ENCODE data around the gene TBX4. TPM values are rescaled to one million over a fixed set of nuclear protein-coding genes. Genes with fewer than 3 reads are reported as not detected.

The TBX4 gene
- total and polyA plus RNA-seq, 2 experiments from 2014 or later = not detected

DNA sequence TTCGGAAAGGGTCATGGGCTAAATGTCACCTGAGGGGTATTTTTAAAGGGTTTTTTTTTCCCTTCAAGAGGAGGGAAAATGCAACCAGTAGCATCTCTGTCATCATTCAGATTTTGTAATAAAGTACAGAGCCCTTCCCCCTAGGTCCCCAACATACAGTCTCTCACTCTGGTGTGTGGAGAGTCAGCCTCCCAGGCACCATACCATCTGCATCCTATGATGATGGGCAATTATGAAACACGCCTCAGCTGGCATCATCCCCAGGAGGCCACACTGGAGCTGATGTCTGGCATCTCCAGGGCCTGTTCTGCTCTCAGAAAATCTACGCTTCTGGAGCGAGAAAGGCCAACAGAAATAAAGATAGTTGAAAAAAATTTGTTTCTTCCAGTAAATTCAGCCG is 32.0 kb downstream of the TBX4 start:
- Mint-ChIP-seq H3K4me3 (no peak overlapping the region), H3K9me3 (no peaks in the 10 kb centered on the region), H3K27ac (no peak overlapping the region), H3K36me3 (ENCODE audit: low read depth) (no peaks in the 10 kb centered on the region), H3K27me3 (ENCODE audit: insufficient read depth, low read depth, poor library complexity) (peaks cover 10% of the 10 kb centered on the region), H3K4me1 (peaks cover 12% of the 10 kb centered on the region)
- Histone ChIP-seq H3K4me3 (no peak overlapping the region), H3K27me3 (ENCODE audit: insufficient read depth) (no peaks in the 10 kb centered on the region), H3K9me2 (ENCODE audit: insufficient read depth) (no peaks in the 10 kb centered on the region), H3K36me3 (ENCODE audit: insufficient read depth) (no peaks in the 10 kb centered on the region), H2AFZ (no peak overlapping the region), H3F3A (replicated peaks; ENCODE audit: low read depth) (no peaks in the 10 kb centered on the region), H3K27ac (ENCODE audit: low read depth) (no peak overlapping the region), H3K4me2 (no peak overlapping the region), H3K4me1 (ENCODE audit: insufficient read depth) (no peaks in the 10 kb centered on the region), H3K79me2 (replicated peaks; ENCODE audit: insufficient read depth) (no peaks in the 10 kb centered on the region), H4K20me1 (replicated peaks; ENCODE audit: insufficient read depth) (no peaks in the 10 kb centered on the region)
- ATAC-seq (no peak), DNase-seq (ENCODE audit: low spot score) (no peak)
- no peak for TF ChIP-seq STAT1 (IDR thresholded peaks at IDR 0.05; ENCODE audit: unreplicated experiment)

DNA sequence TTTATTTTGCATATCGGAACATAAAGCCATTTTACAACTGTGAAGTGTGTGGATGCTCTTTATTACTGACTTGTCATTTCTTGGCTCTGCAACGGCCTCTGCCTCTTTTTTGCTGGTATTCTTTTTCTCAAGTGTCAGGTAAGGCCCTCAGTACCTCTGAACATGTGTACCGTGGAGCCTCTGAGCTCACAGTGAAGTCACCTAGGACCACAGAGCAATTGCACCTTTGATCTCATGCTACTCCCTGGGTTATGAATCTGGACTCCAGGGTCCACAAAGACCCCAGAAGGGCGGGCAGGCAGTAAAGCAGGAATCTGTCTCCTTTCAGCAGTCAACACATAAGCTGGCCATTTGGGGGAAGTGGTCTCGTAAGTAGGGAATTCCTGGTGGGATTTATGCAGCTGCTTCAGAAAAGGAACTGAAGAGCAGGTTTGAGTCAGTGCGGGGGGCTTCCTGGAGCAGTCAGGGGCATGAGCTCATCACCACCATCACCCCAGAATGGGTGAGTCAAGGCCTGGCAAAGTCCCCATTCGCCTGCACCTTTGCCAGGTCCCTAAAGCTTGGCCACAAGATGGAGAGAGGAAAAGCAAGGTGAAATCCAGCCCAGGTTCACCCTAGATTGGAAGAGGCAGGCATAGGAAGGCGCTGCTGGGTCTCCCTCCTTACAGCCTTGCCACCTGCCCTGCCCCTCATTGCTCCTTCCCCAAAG is 33.0 kb downstream of the TBX4 start:
- Histone ChIP-seq H2AFZ (no peak overlapping the region), H3K4me3 (no peak overlapping the region), H3K27ac (ENCODE audit: low read depth) (no peak overlapping the region), H3K4me1 (ENCODE audit: insufficient read depth) (no peaks in the 10 kb centered on the region), H3K27me3 (ENCODE audit: insufficient read depth) (no peaks in the 10 kb centered on the region), H3K36me3 (ENCODE audit: insufficient read depth) (no peaks in the 10 kb centered on the region), H3F3A (replicated peaks; ENCODE audit: low read depth) (no peaks in the 10 kb centered on the region), H4K20me1 (replicated peaks; ENCODE audit: insufficient read depth) (no peaks in the 10 kb centered on the region), H3K9me2 (ENCODE audit: insufficient read depth) (no peaks in the 10 kb centered on the region), H3K4me2 (no peak overlapping the region), H3K79me2 (replicated peaks; ENCODE audit: insufficient read depth) (no peaks in the 10 kb centered on the region)
- H3K4me1 Mint-ChIP-seq = peaks cover 12% of the 10 kb centered on the region
- DNase-seq (ENCODE audit: low spot score) = no peak
- no peak overlapping the region for H3K27ac Mint-ChIP-seq
- H3K36me3 Mint-ChIP-seq (ENCODE audit: low read depth) = no peaks in the 10 kb centered on the region
- ATAC-seq = no peak
- peaks cover 7% of the 10 kb centered on the region for H3K27me3 Mint-ChIP-seq (ENCODE audit: insufficient read depth, low read depth, poor library complexity)
- H3K4me3 Mint-ChIP-seq = no peak overlapping the region
- H3K9me3 Mint-ChIP-seq = no peaks in the 10 kb centered on the region
- TF ChIP-seq, protein P1, sequence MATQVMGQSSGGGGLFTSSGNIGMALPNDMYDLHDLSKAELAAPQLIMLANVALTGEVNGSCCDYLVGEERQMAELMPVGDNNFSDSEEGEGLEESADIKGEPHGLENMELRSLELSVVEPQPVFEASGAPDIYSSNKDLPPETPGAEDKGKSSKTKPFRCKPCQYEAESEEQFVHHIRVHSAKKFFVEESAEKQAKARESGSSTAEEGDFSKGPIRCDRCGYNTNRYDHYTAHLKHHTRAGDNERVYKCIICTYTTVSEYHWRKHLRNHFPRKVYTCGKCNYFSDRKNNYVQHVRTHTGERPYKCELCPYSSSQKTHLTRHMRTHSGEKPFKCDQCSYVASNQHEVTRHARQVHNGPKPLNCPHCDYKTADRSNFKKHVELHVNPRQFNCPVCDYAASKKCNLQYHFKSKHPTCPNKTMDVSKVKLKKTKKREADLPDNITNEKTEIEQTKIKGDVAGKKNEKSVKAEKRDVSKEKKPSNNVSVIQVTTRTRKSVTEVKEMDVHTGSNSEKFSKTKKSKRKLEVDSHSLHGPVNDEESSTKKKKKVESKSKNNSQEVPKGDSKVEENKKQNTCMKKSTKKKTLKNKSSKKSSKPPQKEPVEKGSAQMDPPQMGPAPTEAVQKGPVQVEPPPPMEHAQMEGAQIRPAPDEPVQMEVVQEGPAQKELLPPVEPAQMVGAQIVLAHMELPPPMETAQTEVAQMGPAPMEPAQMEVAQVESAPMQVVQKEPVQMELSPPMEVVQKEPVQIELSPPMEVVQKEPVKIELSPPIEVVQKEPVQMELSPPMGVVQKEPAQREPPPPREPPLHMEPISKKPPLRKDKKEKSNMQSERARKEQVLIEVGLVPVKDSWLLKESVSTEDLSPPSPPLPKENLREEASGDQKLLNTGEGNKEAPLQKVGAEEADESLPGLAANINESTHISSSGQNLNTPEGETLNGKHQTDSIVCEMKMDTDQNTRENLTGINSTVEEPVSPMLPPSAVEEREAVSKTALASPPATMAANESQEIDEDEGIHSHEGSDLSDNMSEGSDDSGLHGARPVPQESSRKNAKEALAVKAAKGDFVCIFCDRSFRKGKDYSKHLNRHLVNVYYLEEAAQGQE (IDR thresholded peaks at IDR 0.05; ENCODE audit: unreplicated experiment) = no peak

DNA sequence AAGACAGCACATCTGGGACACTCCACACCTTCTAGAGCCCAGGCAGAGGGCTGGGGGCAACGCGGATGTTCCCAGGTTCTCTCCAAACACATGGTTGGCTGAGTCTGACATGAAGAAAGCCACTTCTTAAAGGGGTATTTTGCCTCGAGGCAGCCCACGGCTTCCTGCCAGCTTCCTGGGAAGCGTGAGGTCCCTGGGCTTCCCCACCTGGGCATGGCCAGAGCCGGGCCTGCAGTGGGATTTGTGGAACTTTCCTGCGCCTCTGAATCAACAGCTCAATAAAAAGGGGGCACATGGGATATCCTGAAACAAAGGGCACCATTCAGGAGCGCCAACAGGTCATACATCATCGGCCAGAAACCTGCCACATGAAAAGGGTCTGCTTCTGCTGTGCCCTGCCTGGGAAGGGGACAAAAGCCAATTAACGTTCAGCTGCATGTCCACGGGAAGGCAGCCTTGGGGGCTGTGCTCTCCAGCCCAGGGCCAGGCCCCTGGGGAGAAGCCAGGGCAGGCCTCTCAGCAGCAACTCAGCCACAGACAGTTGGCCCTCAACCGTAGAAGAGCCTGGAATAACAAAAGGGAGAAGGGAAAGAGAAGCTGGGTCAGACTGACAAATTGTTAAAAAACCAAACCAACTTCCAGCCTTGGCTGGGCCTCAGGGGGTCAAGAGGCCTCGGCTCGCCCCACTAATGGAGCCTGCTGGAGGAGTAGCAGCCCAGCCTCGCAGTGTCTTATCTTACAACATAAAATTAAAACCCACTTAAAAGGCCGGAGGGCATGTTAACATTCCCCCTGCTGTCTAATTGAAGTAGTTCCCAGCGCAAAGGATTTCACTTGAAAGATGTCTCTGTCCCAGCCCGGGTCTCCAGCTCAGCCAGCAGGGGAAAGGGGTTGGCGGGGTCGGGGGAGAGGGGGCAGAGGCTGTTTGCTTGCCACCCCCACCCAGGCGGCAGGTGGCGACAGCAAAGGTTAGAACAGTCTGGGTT is 34.2 kb downstream of the TBX4 start:
- DNase-seq (ENCODE audit: low spot score) (peak; percentile 37), ATAC-seq (peak; percentile 73)
- Mint-ChIP-seq H3K4me1 (peaks cover 12% of the 10 kb centered on the region), H3K27me3 (ENCODE audit: insufficient read depth, low read depth, poor library complexity) (peaks cover 7% of the 10 kb centered on the region), H3K36me3 (ENCODE audit: low read depth) (no peaks in the 10 kb centered on the region), H3K9me3 (no peaks in the 10 kb centered on the region), H3K27ac (no peak overlapping the region), H3K4me3 (no peak overlapping the region)
- Histone ChIP-seq H2AFZ (peak overlapping the region; percentile 43; the same call in 1 of the 2 replicates), H4K20me1 (replicated peaks; ENCODE audit: insufficient read depth) (no peaks in the 10 kb centered on the region), H3K4me3 (no peak overlapping the region), H3K9me2 (ENCODE audit: insufficient read depth) (no peaks in the 10 kb centered on the region), H3K36me3 (ENCODE audit: insufficient read depth) (no peaks in the 10 kb centered on the region), H3K79me2 (replicated peaks; ENCODE audit: insufficient read depth) (no peaks in the 10 kb centered on the region), H3K27ac (ENCODE audit: low read depth) (no peak overlapping the region), H3K4me2 (no peak overlapping the region), H3F3A (replicated peaks; ENCODE audit: low read depth) (no peaks in the 10 kb centered on the region), H3K27me3 (ENCODE audit: insufficient read depth) (no peaks in the 10 kb centered on the region), H3K4me1 (ENCODE audit: insufficient read depth) (no peaks in the 10 kb centered on the region)
- TF ChIP-seq ZNF331 (CRISPR knock-in tag; IDR thresholded peaks at IDR 0.05; ENCODE audit: low read depth) (no peak), JUNB (IDR thresholded peaks at IDR 0.05; ENCODE audit: unreplicated experiment) (no peak)

Measured in GM23338 (cell line).